Left lobe of liver (tissue), 2 donors: ENCODE measurements around the gene OR4K14. TPM values are rescaled to one million over a fixed set of nuclear protein-coding genes. Genes with fewer than 3 reads are reported as not detected.
"Not testable (repeated sequence)": the region's sequence is repeated elsewhere in the genome, so short reads cannot be mapped to it uniquely, and the experiment has no call there.

Experiments used
- ATAC-seq: fragments of 200-7000 bp; cut with Tn5 transposase; one replicate; pipeline ENCODE4 v1.9.1; 2020; ENCODE audit warnings: mild to moderate bottlenecking, moderate library complexity
- DNase-seq: peaks from one replicate; pipeline ENCODE4 v3.0.0-alpha.2; 2020; ENCODE audit warnings: low spot score
- total RNA-seq: library from RNA; stranded (reverse); gene quantifications from one replicate; pipeline ENCODE4 v1.2.1, GENCODE V29; 2021
- donor health status: DM: no; HTN: no; CAD: no; lungs with moderate emphysema.
- donor health status: DM: no; HTN: yes; CAD: no.

The OR4K14 gene
- not detected for total RNA-seq

GRCh38 chr14:20019257-20019865, at the start of gene OR4K14:
Gene OR4K14 (minus strand): TSS chr14:20019307. CDS start chr14:20015193, 4,114 bp downstream.
- no peak for DNase-seq
- ATAC-seq: no peak

GRCh38 chr14:20059745-20060144, 40.6 kb upstream of the OR4K14 start, which contains the start of gene OR4L1:
Gene OR4L1 (plus strand): TSS chr14:20060045. CDS start chr14:20060045, 0 bp downstream.
- ATAC-seq (no peak), DNase-seq (no peak)

GRCh38 chr14:20048202-20048601, 29.1 kb upstream of the OR4K14 start:
- DNase-seq (no peak), ATAC-seq (no peak)

DNA sequence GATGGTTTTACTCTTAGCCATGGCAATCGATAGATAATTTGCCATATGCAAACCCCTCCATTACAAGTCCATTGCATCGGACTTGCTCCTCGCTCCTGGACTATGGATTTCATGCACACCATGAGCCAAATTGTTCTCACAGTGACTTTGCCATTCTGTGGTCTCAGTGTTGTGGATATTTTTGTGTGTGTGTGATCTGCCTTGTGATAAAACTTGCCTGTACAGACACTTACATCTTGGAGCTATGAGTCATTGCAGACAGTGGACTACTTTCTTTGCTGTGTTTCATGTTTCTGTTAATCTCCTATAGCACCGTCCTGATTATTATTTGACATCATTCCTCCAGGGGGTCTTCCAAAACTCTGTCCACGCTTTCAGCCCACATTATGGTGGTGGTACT, 25.1 kb upstream of the OR4K14 start:
- DNase-seq: no peak
- no peak for ATAC-seq

- DNase-seq (no peak), ATAC-seq (no peak)
These were observed 16.8 kb upstream of the OR4K14 start, which contains the start of gene OR4K13 for GRCh38 chr14:20035938-20036337. Gene OR4K13 (minus strand): TSS chr14:20036038. CDS start chr14:20034758, 1,280 bp downstream.

DNA sequence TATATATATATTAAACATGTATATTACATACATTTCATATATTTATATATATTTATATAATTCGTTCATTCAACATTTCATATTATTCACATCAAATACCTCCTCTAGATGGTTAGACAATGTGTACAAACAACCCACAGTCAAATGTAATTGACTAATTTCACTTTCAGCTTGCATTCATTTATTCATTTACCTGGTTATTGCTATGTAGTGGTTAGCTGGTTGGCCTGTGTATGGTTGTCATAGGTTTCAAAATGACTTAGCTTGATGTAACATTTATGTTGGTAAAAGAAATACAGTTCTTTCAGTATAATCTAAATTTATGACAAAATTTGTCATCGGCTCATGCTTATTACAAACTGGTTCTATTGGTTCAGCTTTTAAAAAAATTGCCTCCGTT, 16.3 kb upstream of the OR4K14 start:
- DNase-seq: no peak
- ATAC-seq: no peak

- no peak for DNase-seq
- ATAC-seq: no peak
These were observed 12.0 kb upstream of the OR4K14 start for GRCh38 chr14:20031058-20031457.

- no peak for ATAC-seq
These were observed 11.0 kb downstream of the OR4K14 start for GRCh38 chr14:20008156-20008555.

DNA sequence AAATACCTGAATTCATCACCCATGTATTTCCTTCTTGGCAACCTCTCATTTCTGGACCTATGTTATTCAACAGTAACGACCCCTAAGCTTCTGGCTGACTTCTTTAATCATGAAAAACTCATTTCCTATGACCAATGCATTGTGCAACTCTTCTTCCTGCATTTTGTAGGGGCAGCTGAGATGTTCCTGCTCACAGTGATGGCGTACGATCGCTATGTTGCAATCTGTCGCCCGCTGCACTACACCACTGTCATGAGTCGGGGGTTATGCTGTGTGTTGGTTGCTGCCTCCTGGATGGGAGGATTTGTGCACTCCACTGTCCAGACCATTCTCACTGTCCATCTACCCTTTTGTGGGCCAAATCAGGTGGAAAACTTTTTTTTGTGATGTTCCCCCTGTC, 16.8 kb downstream of the OR4K14 start:
- no peak for ATAC-seq
- DNase-seq: no peak

More at GRCh38 chr14:20008156-20008555, 11.0 kb downstream of the OR4K14 start:
- no peak for DNase-seq

DNA sequence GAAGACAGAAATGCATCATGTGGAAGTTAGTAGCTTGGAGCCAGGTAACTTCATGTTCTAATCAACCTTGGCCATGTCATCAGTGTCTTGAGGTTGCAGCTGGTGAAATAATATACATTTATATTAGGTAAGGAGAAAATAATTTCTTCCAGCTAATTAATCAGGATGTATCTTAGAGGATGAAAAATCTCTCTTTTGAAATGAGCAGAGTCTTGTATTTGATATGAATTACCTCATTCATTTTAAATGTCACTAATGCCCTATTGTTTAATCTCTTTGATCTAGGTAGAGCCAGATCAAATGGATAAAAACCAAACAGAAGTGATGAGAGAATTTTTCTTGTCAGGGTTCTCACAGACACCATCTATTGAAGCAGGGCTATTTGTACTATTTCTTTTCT, 17.2 kb downstream of the OR4K14 start, which contains the start of gene OR4Q2:
TSS of gene OR4Q2 (plus strand) at position 301 of the 400 bp plus-strand sequence.
- ATAC-seq: no peak
- no peak for DNase-seq

DNA sequence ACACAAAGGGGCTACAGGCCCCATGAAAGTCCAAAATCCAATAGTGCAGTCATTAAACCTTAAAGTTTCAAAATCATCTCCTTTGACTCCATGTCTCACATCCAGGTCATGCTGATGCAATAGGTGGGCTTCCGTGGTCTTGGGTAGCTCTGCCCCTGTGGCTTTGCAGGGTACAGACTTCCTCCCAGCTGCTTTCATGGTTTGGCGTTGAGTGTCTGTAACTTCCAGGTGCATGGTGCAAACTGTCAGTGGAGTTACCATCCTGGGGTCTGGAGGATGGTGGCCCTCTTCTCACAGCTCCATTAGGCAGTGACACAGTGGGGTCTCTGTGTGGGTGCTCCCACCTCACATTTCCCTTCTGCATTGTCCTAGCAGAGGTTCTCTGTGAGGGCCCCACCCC, 25.7 kb downstream of the OR4K14 start:
- ATAC-seq: no peak
- no peak for DNase-seq

- ATAC-seq: no peak
- DNase-seq: no peak
These were observed 43.8 kb downstream of the OR4K14 start, which contains the start of gene OR4K15 for GRCh38 chr14:19975291-19975690. Gene OR4K15 (plus strand): TSS chr14:19975591. CDS start chr14:19975591, 0 bp downstream.

DNA sequence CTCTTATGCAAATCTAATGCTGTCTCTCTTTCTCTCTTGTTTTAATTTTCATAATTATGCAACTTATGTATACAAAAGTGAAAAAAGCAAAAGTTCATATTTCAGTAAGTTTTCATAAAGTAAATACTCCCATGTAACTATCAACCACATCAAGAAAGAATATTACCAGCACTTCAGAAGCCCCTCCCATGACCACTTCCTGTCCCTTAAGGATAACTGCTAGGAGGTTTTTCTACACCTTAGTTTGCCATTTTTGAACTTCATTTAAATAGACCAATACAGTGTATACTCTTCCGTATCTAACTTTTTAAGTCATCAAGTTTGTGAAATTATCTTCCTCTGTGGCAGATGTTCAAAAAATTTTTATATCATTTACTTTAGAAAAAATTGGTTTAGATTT, 44.3 kb downstream of the OR4K14 start:
- no peak for ATAC-seq
- DNase-seq: no peak

DNA sequence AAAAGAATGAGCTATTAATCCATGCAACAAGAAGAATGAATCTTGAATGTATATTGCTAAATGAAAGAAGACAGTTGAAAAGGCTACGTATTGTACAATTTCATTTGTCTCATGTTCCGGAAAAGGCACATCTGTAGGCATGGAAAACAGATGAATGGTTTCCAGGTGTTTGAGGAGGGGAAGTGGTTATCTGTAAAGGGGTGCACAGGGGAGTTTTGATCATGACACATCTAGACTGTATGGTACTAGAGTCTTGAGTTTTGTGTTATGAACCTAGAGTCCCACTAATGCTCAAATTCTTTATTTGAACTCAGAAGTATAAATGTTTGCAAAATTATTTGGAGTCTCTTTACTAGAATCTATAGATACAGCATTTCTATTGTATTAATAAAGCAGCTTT, 49.4 kb downstream of the OR4K14 start:
- ATAC-seq, DNase-seq: not testable (repeated sequence)

Other genes with a start within 250 kb of the OR4K14 start
- not detected for gene OR4M1, start 245.8 kb downstream of the OR4K14 start, total RNA-seq
- gene OR4N2, start 215.5 kb downstream of the OR4K14 start, total RNA-seq: not detected
- not detected for gene OR4K2, start 144.2 kb downstream of the OR4K14 start, total RNA-seq
- gene OR4K5, start 98.7 kb downstream of the OR4K14 start, total RNA-seq: not detected
- gene OR4K1, start 88.4 kb downstream of the OR4K14 start, total RNA-seq: not detected
- gene OR4K15, start 43.7 kb downstream of the OR4K14 start, total RNA-seq: not detected
- not detected for gene OR4Q2, start 17.1 kb downstream of the OR4K14 start, total RNA-seq
- not detected for gene OR4K13, start 16.7 kb upstream of the OR4K14 start, total RNA-seq
- gene OR4L1, start 40.7 kb upstream of the OR4K14 start, total RNA-seq: not detected
- gene OR4K17, start 91.4 kb upstream of the OR4K14 start, total RNA-seq: not detected
- gene OR4N5, start 119.5 kb upstream of the OR4K14 start, total RNA-seq: not detected
- gene OR11G2, start 171.6 kb upstream of the OR4K14 start, total RNA-seq: not detected
- not detected for gene OR11H6, start 204.4 kb upstream of the OR4K14 start, total RNA-seq
- gene OR11H7, start 209.7 kb upstream of the OR4K14 start, total RNA-seq: not detected
- not detected for gene OR11H4, start 220.0 kb upstream of the OR4K14 start, total RNA-seq